HL-60/S4 treated with phorbol 12-myristate 13-acetate at 8.2 ng/mL for 4 days and 3 days (cell line): ENCODE data around the gene USP40.

Source experiments
- in situ Hi-C: fragments of 300-500 bp; cut with MboI; formaldehyde crosslinking; loops from 2 replicates; pipeline ENCODE4 v1.15.0; 2022; ENCODE audit warnings: low sequenced_read_pairs

USP40 gene

GRCh38 chr2:233501198-233502076, 65.1 kb downstream of the USP40 start:
- in situ Hi-C loops, result no loop called here

- in situ Hi-C loops, result no loop called here
Observed at GRCh38 chr2:233499928-233500327, 66.7 kb downstream of the USP40 start.

- in situ Hi-C loops, result no loop called here
Observed at GRCh38 chr2:233498126-233498525, 68.5 kb downstream of the USP40 start.

DNA sequence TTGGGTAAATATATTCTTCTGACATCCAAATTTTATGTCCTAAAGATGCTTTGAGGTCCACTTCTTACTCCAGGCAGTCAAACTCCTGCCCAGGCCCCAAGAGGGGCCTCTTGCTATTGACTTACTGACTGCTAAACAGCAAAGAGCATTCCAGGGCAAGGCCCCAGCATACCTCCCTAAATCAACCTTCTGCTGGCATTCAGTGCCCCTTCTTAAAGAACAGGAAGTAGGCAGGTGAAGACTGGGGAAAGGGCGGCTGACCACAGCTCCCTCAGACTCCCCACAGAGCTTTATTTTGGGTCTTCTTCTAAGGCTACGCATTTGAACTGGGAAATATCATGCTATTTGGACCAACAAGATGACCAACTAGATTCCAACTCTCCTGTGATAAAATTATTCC, 68.9 kb downstream of the USP40 start:
- in situ Hi-C loops, result no loop called here

DNA sequence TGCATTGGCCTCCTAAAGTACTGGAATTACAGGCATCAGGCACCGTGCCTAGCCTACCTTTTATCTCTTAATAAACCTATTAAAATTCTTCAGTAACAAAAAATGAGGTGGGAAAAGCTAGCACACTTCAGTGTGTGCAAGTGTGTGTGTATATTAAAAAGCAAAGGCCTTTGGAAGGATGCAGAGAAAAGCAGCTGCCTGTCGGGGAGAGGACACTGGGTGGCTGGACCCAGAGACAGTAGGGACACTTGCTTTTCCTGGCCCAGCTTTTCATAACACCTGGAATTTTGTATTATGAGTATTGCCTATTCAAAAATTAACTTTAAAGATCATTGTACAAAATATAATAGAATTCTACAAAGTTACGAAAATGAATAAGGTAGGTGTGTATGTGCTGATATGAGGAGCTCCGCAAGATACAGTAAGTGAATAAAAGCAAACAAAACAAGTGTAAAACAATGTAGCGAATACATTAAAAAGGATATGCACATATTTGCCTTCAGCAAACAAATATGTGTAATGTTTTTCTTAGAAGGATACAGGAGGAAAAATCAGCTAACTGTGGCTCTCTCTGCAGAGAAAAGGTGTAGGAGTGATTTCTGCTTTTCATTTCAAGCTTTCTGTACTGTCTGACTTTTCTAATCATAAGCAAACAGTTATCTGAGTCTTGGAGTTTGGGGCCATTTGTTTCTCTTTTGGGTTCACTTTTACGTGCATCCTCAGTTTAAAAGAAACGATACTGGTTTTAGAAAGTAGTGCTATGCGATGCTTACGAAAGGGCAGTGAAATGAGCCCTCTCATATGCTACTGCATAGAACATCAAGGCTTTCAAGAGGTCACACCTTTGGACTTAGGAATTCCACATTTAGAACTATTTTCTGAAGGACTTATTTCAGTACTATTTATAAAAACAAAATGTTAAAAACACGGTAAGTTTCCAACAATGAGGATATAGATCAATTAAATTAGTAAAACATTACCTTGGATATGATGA, 70.8 kb downstream of the USP40 start:
- in situ Hi-C loops, result no loop called here

DNA sequence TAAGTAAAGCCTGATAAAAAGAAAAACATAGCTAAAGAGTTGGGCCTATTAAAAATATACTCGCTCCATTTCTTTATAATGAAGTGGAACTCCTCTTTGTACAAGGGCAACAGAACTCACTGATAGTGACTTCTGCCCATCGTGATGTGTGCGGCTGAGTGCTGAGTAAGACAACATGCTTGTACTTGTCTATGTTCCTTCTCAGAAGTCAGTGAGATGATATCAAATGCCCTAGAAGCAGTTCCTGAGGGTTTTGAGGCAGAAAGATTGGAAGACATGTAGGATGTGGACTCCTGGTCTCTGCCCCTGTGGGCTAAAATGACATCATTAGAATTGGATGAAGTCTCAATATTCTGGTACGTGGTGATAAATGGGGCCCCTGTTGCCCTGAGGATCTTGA, 73.8 kb downstream of the USP40 start:
- in situ Hi-C loops, result no loop called here

DNA sequence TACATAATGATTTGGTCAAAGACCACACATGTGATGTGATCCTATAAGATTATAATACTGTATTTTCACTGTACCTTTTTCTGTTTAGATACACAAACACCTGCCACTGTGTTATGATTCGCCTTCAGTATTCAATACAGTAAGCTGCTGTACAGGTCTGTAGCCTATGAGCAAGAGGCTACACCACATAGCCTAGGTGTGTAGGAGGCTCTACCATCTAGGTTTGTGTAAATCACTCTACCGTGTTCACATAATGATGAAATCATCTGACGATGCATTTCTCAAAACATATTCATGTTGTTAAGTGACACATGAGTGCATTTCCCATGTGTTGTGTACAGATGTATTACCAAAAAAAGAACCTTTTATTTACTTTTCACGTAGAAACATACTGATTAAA, 74.5 kb downstream of the USP40 start:
- in situ Hi-C loops, result no loop called here

- in situ Hi-C loops, result no loop called here
Observed at GRCh38 chr2:233491326-233491725, 75.3 kb downstream of the USP40 start.

DNA sequence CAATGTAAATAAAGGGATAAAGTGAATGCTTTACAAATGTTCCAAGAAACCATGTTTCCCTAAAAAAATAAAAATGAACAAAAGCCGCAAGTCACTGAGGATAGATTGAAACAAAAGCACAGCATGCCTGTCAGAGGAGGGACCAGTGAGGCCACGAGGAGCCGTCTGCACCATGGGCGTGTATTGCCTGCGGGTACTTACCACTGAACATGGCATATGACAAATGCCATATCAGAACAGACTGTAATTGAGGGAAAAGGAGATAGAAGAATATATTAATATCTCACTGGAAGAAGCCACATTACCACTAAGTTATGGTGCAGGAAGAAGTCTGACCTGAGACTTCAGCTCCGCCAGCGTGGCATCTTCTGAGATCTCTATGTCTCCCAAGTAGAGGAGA, 75.8 kb downstream of the USP40 start:
- in situ Hi-C loops, result no loop called here

- in situ Hi-C loops, result no loop called here
Observed at GRCh38 chr2:233489666-233490065, 76.9 kb downstream of the USP40 start.

DNA sequence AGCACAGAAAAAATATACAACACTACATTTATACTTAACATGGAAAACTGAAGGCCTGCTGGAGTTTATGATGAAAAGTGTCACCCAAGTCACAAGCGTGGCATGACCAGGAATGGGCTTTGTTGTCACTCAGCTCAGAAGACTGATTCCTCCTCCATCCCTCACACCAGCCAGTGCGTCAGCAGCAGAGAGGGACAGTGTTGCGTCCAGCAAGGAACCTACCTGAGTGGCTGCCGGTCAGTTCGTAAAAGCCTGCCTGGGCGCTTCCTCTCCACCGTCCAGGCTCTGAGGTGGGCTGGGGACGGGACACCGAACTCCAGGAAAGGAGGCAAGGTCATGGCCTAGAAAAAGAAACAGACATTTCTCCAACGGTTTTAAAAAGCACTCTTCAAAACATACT, 77.4 kb downstream of the USP40 start:
- in situ Hi-C loops, result no loop called here

GRCh38 chr2:233487748-233488345, 78.7 kb downstream of the USP40 start:
- in situ Hi-C loops, result no loop called here

DNA sequence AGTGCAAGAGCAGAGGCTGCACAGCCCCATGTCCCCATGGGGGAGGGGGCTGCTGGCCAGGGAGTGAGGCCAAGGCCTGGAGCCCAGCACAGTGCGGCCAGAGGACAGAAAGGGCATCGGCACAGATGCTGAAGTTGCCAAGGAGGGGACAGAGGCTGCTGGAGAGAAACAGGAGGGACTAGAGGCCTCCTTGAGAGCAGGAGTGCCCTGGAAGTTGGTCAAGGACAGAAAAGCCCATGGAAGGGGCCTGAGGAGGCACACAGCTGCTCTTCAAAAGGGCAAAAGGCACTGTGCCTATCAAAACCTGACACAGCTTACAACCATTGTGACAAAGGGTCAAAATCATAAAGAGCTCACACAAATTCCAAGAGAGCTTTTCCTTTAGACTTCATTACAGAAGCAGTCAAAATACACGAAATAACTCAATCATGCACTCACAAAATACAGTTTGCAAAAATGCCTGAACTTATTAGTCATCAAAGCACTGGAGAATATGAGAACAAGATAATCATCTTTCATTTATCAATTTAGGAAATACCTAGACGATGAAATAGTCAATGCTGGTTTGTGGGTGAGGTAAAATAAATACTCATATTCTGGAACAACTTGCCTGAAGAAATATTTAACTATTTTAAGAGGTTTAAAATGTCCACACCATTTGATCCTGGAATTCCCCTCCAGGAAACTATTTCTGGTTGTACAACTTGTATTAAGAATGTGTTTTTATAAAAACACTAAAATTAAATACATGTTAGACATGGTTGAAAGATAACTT, 79.6 kb downstream of the USP40 start:
- in situ Hi-C loops, result no loop called here

DNA sequence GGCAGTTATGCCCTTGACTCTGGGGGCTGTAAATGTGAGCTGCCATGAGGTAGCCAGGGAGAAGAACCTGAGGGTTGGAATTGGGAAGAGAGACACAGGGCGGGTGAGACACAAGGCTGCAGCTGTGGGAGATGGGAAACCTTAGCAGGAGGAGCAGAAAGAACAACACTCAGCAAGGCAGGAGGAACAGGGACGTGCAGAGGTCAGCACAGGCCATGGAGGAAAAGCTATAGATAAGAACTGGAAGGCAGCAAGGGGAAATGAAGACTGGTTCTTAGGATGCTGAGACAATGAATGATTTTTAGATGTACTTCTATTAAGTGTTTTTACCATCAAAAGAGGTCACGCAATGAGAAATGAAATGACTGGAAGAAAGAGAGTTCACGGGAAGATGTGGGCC, 80.2 kb downstream of the USP40 start:
- in situ Hi-C loops, result no loop called here

- in situ Hi-C loops, result no loop called here
Observed at GRCh38 chr2:233485726-233486125, 80.9 kb downstream of the USP40 start.

DNA sequence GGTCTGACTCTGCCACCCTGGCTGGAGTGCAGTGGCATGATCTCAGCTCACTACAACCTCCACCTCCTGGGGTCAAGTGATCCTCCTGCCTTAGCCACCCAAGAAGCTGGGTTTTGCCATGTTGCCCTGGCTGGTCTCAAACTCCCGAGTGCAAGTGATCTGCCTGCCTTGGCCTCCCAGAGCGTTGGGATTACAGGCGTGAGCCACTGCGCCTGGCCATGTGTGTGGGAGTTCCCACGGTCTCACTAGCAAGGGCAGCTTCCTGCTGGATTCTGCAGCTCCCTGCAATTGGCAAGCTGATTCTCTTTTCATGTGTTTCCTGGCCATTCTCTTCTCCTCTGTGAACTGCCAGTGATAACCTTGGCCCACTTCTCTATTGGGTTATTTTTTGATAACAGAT, 84.0 kb downstream of the USP40 start:
- in situ Hi-C loops, result no loop called here

DNA sequence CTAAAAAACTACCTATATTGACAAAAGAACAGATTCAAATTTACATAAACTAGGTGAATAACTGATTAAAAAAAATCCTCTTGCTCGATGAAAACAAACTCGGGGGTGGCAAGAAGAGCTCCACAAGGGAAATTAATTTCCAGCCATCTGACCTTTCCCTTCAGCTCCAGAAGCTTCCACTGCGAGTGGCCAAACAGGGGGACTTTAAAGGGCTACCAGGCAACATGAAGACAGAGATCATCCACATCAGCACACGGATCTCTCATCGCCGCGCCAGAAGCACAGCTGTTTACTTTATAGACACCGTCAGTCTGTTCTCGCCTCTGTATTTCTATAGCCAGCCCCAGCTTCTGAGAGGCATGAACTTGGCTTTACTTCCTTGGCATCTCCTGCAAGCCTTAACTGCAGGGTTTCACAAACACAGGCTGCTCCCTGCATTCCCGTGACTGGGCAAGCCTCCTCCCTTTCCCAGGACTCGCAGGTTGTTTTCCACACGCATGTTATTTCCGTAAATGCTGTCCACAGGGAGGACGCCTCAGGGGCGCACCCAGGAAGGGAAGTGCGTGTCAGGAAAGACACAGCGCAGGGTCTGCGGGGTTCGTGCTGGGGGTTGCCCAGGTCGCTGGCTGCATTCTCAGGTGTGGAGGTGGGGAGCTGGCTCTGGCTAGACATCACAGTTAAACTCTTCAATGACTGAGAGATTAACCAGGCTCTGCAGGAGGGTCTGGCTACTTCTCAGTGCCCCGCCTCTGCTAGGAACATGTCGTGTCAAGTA, 85.0 kb downstream of the USP40 start:
- in situ Hi-C loops, result no loop called here

DNA sequence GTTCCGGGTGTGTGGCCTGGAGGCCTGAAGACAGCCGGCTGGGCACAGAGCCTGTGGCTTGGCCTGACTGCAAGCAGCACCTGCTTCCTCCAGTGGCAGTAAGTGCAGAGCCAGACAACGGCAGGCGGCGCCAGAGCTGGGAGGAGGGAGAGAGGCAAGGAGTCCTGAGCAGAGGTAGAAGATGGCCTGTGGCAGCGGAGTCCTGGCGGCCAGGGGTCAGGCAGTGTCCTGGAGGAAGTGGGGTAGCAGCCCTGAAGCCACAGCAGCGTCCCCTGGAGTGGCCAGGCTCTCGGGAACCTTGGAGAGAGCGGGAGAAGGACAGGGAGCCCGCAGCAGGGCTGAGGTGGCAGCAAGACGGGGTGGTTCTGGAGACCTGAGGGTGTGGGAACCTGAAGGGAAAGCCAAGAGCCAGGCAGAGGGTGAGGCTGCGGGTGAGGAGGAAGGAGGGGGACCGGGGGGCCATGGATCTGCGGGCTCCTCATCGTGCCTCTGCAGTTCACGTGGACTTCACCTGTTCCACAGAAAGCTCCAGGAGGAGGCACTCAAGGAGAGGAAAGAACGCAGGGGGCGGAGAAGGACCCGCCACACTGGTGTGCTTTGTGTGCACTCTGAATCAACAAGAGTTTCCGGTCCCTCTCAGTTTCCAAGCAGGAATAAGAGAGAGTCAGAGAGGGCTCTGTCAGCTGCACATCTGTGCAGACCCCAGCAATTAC, 85.9 kb downstream of the USP40 start:
- in situ Hi-C loops, result no loop called here
